ENCODE measurements around the gene PRKAR1B.
"Not testable (repeated sequence)": the region's sequence is repeated elsewhere in the genome, so short reads cannot be mapped to it uniquely, and the experiment has no call there.

Gene PRKAR1B

GRCh38 chr7:659306-659847, 67.7 kb downstream of the PRKAR1B start:
- TF ChIP-seq, protein P1, sequence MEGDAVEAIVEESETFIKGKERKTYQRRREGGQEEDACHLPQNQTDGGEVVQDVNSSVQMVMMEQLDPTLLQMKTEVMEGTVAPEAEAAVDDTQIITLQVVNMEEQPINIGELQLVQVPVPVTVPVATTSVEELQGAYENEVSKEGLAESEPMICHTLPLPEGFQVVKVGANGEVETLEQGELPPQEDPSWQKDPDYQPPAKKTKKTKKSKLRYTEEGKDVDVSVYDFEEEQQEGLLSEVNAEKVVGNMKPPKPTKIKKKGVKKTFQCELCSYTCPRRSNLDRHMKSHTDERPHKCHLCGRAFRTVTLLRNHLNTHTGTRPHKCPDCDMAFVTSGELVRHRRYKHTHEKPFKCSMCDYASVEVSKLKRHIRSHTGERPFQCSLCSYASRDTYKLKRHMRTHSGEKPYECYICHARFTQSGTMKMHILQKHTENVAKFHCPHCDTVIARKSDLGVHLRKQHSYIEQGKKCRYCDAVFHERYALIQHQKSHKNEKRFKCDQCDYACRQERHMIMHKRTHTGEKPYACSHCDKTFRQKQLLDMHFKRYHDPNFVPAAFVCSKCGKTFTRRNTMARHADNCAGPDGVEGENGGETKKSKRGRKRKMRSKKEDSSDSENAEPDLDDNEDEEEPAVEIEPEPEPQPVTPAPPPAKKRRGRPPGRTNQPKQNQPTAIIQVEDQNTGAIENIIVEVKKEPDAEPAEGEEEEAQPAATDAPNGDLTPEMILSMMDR (IDR thresholded peaks at IDR 0.05) = no peak
- peaks cover 7% of the 10 kb centered on the region for H3K4me1 Mint-ChIP-seq
- no peak overlapping the region for H3K4me3 Mint-ChIP-seq
- no peaks in the 10 kb centered on the region for H3K27me3 Mint-ChIP-seq (ENCODE audit: low read depth, poor library complexity)
- peak overlapping the region; percentile 80 for H3K27ac Mint-ChIP-seq
- H3K9me3 Mint-ChIP-seq = no peaks in the 10 kb centered on the region
- H3K36me3 Mint-ChIP-seq (ENCODE audit: low read depth) = peaks cover 7% of the 10 kb centered on the region
- no peak for DNase-seq

DNA sequence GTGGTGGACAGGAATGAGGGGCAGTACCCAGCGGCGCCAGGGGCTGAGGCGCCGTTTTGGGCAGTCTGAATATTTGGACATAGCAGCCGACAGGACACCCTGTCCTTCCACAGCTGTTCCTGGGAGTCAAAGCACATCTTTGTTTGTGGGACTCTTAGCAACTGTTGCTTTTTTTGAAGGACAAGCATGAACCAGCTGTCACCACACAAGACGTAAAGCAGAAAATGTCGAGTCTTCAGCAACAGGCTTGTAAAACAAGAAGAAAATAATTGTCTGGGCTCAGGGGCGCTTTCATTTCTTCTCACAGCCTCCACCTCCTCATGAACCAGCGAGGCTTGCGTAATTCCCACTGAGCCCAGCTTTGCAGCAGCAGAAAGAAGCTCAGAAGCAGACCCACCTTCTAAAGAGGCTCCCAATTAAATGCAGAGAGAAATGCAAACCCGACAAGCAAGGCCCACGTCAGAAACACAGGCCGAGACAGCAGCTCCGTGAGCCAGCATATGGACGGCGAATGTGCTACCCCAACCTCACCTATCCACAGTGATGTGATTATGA, 69.4 kb downstream of the PRKAR1B start:
- no peak for DNase-seq
- Mint-ChIP-seq H3K4me3 (no peak overlapping the region), H3K4me1 (peaks cover 7% of the 10 kb centered on the region), H3K27ac (peak overlapping the region; percentile 74), H3K9me3 (no peaks in the 10 kb centered on the region), H3K27me3 (ENCODE audit: low read depth, poor library complexity) (no peaks in the 10 kb centered on the region), H3K36me3 (ENCODE audit: low read depth) (peaks cover 7% of the 10 kb centered on the region)
- TF ChIP-seq, protein P1 (IDR thresholded peaks at IDR 0.05) = no peak

DNA sequence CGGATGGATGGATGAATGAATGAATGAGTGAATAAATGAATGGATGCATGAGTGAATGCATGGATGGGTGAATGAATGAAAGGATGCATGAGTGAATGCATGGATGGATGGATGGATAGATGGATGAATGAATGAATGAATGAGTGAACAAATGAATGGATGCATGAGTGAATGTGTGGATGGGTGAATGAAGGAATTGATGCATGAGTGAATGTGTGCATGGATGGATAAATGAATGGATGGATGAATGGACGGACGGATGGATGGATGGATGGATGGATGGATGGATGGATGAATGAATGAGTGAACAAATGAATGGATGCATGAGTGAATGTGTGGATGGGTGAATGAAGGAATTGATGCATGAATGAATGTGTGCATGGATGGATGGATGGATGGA, 70.1 kb downstream of the PRKAR1B start:
- DNase-seq; H3K27ac Mint-ChIP-seq; H3K4me1 Mint-ChIP-seq; H3K4me3 Mint-ChIP-seq; H3K36me3 Mint-ChIP-seq (ENCODE audit: low read depth); H3K27me3 Mint-ChIP-seq (ENCODE audit: low read depth, poor library complexity); H3K9me3 Mint-ChIP-seq: not testable (repeated sequence)

DNA sequence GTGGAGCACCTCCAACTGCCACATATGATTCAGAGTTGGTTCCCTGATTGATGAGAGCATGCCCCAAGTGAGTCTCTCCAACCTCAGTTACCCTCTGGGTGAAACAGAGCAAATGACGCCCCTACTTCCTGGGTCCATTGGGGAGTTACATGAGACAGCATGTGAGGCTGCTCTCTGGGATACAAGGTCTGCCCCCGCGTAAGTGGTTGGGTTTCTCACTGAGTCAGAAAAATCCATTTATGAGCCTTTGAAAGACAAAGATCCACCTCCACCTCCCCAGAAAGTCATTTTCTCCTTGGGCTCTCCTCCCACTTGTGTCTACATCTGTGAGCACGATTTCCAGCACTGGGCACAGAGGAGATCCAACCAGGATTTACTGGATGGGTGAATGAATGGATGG, 71.3 kb downstream of the PRKAR1B start:
- TF ChIP-seq, protein P1 (IDR thresholded peaks at IDR 0.05) = no peak
- Mint-ChIP-seq H3K9me3 (peaks cover 4% of the 10 kb centered on the region), H3K4me1 (peaks cover 7% of the 10 kb centered on the region), H3K36me3 (ENCODE audit: low read depth) (peaks cover 7% of the 10 kb centered on the region), H3K4me3 (no peak overlapping the region), H3K27me3 (ENCODE audit: low read depth, poor library complexity) (no peaks in the 10 kb centered on the region), H3K27ac (no peak overlapping the region)
- no peak for DNase-seq

DNA sequence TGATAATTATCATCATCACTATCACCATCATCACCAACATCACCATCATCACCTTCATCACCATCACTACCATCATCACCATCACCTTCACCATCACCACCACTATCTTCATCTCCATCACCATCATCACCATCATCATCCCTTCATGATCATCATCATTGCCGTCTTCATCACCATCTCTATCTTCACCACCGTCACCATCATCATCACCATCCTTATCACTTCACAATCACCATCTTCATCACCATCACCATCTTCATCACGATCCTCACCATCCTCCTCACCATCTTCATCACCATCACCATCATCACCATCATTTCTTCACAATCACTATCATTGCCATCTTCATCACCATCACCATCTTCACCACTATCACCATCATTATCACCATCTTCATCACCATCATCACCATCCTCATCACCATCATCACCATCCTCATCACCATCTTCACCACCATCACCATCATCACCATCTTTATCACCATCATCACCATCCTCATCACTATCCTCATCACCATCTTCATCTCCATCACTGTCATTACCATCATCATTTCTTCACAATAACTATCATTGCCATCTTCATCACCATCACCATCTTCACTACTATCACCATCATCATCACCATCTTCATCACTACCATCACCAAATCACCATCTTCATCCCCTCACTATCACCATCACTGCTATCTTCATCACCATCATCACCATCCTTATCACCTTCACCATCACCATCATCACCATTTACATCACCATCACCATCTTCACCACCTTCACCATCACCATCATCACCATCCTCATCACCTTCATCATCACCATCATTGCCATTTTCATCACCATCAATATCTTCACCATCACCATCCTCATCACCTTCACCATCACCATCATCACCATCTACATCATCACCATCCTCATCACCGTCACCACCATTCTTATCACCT, 73.0 kb downstream of the PRKAR1B start:
- H3K4me1 Mint-ChIP-seq = peaks cover 1% of the 10 kb centered on the region
- DNase-seq = no peak
- no peaks in the 10 kb centered on the region for H3K27me3 Mint-ChIP-seq (ENCODE audit: low read depth, poor library complexity)
- peaks cover 7% of the 10 kb centered on the region for H3K9me3 Mint-ChIP-seq
- TF ChIP-seq, protein P1 (IDR thresholded peaks at IDR 0.05) = no peak
- peaks cover 6% of the 10 kb centered on the region for H3K36me3 Mint-ChIP-seq (ENCODE audit: low read depth)
- no peak overlapping the region for H3K27ac Mint-ChIP-seq
- no peak overlapping the region for H3K4me3 Mint-ChIP-seq

DNA sequence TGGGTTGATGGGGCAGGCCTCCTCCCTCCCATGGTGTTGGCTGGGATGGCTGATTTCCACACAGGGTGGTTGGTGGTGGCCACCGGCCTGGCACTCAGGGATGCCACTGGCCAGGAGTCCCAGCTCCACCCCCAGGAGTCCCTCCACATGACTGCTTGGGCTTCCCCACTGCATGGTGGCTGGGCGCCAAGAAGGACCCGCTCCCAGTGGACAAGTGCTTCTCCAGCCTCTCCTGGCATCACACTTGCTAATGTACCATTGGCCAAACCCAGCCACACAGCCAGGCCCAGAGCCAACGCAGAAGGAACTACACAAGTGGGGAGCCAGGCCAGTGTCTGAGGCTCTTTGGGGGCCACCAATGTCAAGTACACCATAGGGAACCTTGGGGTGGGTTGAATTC, 74.2 kb downstream of the PRKAR1B start:
- TF ChIP-seq, protein P1 (IDR thresholded peaks at IDR 0.05) = no peak
- Mint-ChIP-seq H3K36me3 (ENCODE audit: low read depth) (peaks cover 8% of the 10 kb centered on the region), H3K4me1 (no peaks in the 10 kb centered on the region), H3K27me3 (ENCODE audit: low read depth, poor library complexity) (no peaks in the 10 kb centered on the region), H3K27ac (no peak overlapping the region), H3K9me3 (peaks cover 8% of the 10 kb centered on the region), H3K4me3 (no peak overlapping the region)
- no peak for DNase-seq

DNA sequence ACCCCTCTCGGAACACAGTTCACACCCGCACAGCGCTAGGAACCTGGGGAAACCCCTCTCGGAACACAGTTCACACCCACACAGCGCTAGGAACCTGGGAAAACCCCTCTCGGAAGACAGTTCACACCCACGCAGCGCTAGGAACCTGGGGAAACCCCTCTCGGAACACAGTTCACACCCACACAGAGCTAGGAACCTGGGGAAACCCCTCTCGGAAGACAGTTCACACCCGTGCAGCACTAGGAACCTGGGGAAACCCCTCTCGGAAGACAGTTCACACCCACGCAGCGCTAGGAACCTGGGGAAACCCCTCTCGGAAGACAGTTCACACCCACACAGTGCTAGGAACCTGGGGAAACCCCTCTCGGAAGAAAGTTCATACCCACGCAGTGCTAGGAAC, 74.9 kb downstream of the PRKAR1B start:
- not testable (repeated sequence) for DNase-seq; H3K4me1 Mint-ChIP-seq; H3K27me3 Mint-ChIP-seq (ENCODE audit: low read depth, poor library complexity); H3K9me3 Mint-ChIP-seq; H3K4me3 Mint-ChIP-seq; H3K27ac Mint-ChIP-seq
- H3K36me3 Mint-ChIP-seq (ENCODE audit: low read depth) = peaks cover 10% of the 10 kb centered on the region
